NCI-H774 (cell line): ENCODE results near the gene PITPNC1.
A peak's percentile ranks its signal among the peaks of the same experiment; 100 is the strongest.
"Not testable (repeated sequence)": the region's sequence is repeated elsewhere in the genome, so short reads cannot be mapped to it uniquely, and the experiment has no call there.

ENCODE experiments used
- DNase-seq: peaks from one replicate; lab custom pipeline; 2025; lab: John Stamatoyannopoulos, UW

Gene PITPNC1

DNA sequence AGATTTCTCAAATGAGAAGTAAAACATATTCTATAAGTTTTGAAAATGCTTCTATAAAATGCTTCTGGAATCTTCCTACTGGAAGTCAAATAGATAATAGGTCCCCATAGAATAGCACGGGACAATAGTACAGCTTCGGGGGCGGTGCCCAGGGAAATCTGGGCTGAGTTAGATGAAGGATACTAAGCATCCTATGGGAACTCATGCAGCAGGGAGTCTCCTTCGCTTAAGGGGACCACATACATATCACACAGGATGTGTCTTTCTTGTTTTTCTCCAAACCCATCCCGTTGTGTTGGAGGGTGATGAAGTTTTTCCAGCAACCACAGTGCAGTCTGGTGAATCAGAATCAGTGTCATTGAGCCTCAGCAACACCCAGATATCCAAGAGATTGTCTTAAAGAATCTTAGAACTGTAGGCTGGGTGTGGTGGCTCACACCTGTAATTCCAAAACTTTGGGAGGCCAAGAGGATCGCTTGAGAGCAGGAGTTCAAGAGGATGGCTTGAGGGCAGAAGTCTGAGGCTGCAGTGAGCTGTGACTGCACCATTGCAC is 84.2 kb downstream of the PITPNC1 start:
- DNase-seq = no peak

DNA sequence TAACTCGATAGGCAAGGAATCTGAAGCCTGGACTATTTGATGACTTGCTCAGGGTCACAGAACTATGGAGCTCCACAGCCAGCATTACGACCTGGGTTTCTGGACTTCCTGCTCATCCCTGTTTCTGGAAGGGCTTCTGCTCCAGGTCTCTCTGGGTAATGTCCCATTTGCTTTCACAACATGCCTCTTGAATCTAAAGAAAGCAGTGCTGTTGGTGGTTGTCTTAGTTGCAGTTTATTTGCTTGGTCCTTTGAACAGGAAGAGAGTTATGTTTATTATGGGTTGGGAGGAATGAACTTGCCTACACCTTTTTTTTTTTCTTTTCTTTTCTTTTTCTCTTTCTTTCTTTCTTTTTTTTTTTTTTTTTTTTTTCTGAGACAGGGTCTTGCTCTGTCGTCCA is 84.8 kb downstream of the PITPNC1 start:
- no peak for DNase-seq

DNA sequence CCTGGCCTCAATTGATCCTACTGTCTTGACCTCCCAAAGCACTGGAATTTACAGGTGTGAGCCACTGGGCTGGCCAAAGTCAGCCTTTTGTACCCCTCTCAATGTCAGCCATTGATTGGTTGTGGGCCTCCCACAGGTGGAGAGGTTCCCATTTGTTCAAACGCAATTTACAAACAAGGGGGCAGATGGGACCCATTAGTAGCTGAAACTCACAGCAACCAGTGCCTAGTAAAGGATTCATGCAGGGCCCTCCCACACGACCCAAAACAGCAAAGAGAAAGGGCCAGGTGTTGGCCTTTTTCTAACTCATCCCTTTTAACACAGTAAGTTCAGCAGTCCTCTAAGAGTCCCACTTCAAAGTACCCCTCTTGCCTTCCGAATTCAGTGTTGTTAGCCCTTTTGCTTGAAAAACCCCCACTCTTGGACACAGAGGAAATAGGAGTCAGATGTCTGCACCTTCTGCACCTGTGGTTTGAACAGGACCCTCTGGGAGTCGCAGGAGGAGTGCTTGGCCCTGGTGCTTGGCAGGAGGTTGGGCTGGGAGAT is 89.2 kb downstream of the PITPNC1 start:
- no peak for DNase-seq

DNA sequence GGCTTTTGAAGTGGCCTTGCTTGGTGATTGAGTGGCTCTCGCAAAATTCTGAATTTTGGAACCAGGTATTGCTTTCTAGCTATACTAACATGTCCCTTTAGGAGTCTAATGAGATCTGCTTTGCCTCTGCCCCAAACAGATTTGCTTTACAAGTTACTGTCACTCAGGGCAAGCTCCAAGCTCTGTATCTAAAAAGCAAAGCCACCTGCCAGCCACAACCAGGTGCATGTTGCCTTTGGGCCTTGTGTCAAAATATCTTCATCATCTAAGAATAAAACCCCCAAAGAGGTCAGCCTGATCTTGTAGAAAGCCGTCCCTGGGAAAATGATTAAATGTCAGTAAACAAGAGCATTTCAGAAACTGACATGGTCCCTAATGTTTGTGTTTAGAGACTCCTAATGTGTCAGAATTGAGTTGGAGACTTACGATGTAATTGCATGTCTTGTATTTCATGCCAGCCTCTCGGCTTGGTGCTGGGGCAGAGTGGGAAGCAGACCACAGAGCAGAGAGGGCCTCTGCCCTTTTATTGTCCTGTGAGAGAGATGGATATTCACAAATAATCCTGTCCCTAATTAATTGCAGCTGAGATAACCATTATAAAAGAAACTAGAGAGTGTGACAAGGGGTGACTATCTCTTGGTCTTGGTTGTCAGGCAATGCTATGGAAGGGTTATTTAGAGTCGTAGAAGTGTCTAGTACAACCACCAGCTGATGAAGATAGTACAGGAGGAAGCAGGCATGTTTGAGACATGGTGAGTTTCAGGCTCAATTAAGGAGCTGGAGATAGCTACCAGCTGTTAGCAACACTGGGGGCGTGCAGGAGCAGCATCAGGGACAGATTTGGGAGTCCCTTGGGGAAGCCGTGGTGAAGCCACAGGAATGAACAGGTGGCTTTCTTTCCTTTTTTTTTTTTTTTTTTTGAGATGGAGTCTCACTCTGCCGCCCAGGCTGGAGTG is 90.7 kb downstream of the PITPNC1 start:
- DNase-seq = no peak

DNA sequence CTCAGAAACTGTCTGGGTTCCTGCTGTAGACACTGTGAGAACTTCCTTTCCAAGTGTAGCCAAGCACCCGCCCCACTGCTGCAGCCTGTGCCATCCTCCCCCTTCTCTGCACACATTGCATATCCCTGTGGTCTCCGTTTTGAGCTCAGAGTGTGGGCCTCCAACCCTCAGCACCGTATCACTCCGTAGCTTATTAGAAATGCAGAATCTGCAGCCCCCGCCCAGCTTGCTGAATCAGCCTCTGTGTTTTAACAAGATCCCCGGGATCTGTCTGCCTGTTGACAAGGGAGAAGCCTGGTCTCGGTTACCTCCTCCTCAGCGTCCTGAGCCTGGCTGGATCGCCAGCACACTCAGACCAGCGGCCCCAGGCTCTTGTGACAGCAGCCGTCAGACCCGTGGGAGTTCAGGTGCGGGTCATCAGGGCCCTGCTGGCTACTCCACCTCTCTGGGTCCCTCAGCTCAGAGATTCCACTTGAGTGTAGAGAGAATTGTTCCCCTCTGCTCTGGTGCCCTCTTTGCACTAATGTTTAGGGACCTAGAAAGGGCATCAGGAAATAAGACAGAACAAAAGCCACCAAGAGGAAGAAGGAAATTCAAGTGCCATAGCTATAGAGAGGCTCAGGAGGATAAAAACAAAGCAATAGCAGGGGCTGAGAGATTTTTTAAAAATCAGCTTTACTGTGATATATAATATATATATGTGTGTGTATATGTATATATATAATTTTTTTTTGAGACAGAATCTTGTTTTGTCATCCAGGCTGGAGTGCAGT is 92.3 kb downstream of the PITPNC1 start:
- no peak for DNase-seq

DNA sequence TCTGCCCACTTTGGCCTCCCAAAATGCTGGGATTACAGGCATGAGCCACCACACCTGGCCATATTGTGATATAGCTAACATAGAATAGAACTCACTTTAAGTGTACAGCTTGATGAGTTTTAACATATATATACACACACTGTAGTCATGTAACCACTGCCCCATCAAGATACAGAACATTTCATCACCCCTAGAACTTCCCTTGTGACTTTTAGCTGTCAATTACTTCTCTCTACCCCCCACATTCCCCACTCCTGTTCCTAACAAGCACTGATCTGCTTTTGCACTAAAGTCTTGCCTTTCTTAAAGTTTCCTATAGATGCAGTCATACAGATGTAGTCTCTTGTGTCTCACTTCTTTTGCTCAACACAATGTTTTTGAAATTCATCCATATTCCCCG is 93.1 kb downstream of the PITPNC1 start:
- DNase-seq = no peak

DNA sequence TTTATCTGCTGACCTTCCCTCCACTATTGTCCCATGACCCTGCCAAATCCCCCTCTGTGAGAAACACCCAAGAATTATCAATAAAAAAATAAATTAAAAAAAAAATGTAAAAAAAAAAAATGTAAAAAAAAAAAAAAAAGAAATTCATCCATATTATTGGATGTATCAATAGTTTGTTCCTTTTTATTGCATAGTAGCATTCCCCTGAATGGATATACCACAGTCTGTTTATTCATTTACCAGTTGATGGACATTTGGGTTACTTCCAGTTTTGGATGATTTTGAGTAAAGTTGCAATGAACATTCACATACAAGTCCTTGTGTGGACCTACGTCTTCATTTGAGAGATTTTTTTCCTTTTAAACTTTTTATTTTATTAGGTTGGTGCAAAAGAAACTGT is 94.0 kb downstream of the PITPNC1 start:
- DNase-seq = no peak

DNA sequence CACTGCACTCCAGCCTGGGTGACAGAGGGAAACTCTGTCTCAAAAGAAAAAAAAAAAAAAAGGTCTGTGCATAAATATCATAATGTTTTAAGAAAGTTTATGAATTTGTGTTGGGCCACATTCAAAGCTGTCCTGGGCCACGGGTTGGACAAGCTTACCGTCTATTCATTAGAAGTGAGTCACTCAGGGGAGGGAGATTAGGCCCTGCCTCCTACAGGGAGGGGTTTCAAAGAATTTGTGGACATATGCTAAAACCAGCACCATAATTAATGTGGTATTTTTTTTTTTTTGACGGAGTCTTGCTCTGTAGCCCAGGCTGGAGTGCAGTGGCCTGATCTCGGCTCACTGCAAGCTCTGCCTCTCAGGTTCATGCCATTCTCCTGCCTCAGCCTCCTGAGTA is 95.5 kb downstream of the PITPNC1 start:
- DNase-seq = not testable (repeated sequence)

DNA sequence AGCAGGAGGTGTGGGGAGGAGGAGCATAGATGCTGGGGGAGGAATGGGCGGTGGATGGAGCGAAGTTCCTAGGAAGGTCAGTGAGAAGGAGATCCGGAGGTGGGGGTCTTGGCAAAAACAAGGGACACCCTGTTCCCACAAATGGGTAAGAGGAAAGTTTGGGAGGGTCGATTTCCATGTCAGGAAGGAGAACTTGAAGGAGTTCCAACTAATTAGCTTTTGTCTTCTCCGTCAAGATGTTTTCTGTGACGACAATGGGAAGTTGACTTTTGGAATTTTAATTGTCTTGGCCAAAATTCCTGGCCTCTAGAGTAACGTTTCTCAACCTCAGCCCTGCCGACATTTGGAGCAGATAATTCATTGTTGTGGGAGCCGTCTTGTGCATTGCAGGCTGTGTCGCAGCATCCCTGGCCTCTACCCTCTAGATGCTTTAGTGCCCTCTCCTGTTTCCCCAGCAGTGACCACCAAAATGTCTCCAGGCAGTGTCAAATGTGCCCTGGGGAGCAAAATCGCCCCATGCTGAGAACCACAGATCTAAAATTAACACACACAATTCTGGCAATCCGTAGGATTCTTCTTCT is 97.1 kb downstream of the PITPNC1 start:
- DNase-seq = no peak

DNA sequence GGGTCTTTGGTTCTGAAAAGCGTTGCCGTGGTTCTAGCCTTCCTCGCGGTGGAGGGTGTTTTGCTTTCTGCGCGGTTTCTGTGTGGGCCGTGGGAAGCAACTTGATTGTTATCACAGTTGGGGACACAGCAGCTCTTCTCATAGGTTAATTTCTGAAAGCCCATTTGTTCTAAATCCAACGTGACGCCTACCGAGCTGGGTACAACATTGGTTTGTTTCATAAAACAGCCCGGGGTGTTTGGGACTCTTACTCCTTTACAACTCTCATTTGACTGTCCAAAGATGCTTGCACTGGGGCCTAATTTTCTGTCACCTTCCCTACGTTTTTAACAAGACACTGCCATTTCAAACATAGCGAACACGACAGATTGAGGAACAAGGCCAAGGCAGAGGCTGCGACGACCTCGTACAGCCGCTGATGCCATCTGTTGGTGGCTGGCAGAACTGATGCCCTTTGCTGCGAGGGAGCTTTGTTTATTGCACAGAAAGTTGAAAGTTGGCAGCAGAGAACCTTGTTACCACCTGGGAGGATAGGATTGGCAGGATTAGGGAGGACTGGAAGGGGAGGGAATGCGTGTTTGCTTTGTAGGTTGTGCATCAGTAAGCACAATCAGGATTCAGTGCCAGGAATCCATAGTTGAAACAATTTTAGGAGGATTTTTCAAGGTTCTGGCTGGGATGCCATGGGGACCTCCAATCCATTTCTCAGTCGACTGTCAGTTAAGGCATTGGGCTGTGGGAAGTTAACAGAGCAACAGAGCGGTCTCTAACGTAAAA is 98.3 kb downstream of the PITPNC1 start:
- DNase-seq = peak; percentile 80

DNA sequence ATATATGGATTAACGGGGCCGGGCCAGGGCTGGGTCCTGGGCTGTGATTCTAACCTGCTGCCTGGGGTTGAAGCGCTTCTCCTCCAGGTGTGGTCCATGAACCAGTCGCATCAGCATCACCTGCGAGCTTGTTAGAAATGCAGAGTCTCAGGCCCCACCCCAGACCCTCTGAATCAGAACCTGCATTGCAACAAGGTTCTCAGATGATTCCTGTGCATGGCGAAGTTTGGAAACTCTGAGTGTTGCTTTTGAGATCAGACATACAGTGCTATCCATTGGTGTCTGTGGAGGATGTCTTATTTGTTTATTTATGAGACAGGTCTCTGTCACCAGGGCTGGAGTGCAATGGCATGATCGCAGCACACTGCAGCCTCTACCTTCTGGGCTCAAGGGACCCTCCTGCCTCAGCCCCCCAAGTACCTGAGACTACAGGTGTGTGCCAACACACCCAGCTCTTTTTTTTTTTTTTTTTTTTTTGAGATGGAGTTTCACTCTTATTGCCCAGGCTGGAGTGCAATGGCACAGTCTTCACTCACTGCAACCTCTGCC is 99.8 kb downstream of the PITPNC1 start:
- no peak for DNase-seq

DNA sequence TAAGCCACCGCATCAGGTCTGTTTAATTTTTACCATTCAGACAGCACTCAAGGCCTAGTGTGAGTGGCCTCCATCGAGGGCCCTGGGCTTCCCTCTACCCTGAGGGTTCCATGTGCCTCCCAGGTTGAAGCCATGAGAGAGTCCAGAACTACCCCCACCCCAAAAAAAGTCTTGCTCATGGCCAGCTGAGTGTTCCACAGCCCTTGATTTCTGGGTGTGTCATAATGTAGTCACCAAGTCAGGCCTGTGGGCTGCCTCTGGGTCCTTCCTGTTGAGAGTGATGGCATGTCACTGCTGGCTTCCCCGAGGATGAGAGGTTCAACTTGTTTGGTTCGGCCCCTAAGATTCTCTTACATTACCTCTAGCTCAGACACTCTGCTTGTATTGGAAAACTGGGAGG is 100.6 kb downstream of the PITPNC1 start:
- no peak for DNase-seq

DNA sequence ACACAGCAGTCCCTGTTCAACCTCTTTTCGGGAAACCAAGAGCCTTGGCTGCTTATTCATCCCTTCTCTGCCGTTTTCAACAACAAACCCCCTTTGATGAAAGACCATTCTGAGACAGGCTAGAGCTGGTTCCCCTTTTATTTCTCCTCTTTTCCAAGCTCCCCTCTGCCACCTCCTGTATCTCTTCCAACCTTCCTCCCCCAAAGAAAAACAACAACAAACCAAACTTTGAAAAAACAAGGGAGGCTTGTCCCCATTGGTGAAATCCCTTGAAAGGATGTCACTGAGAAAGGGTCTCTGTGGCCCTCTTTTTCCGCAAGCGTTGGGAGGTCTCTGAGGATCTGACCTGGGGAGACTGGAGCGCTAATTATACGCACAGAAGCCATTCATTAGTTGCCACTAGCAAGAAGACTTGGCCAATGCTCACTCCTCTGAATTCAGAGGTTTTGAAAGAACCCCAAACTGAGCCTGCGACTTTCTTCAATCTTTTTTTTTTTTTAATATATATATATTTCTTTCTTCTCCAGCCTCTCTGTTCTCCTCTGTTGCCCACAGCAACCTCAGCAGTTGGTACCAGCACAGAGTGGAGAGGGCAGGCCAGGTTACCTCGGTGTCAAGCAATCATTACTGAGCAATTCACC is 101.4 kb downstream of the PITPNC1 start:
- DNase-seq = no peak

DNA sequence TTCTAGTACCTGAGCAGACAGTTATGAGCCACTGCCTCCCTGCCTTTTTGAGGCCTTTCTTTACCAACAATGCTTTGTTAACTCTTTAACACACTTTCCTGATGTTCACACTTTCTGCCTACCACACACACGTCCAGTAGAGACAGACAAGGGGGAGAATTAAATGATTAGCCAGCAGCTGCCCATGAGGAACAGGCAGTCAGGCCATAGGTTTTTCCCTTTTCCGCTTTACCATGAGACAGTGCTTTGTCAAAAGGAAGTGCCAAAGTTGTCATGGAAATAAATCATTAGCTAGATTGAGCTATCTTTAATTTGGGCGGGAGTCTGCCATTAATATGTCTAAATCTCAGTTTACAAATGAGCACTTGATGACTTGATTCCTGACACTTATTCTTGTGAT is 102.1 kb downstream of the PITPNC1 start:
- DNase-seq = no peak

DNA sequence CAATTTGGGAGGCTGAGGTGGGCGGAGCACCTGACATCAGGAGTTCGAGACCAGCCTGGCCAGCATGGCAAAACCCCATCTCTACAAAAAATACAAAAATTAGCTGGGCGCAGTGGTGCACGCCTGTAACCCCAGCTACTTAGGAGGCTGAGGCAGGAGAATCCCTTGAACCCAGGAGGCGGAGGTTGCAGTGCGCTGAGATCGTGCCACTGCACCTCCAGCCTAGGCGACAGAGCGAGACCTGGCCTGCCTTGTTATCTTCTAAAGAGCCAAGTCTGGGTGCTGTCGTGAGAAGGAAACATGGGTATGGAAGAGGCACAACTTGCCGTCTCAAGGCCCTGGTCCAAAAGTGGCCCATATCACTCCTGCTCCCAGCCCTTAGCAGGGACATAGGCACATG is 103.9 kb downstream of the PITPNC1 start:
- DNase-seq = not testable (repeated sequence)

DNA sequence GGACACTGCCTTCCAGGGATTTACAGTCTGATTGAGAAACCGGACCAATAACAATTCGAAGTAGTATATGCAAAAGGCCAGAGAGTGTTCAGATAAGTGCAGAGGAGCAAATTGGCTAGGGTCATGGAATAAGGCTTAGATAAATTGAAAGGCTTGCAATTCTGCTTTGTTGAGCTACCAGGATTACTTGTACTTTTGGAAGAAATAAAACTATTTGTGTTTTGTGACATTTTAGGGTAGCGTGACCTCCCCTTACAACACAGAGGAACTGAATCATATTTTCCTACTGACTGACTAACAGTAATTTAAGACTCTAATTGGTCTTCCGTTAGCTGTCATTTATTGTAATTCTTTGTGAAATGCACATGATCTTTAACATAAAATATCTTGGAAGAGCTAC is 104.7 kb downstream of the PITPNC1 start:
- no peak for DNase-seq

DNA sequence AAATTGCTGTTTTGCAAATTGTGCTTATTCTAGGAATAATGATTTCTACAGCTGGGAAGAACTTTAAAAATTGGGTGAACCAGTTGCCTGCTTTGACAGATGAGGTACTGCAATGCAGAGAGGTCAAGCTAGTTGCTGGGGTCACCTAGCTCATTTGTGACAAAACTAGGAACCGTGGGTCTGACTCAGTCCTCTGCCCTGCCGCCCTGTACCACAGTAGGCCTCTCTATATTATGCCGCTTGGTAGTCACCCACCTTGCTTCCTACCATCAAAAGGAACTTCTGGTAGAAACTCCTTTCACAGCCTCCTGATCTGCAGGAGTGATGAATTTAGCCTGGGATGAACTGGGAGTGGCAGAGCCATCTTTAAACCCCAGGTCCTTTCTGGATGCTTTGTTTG is 105.7 kb downstream of the PITPNC1 start:
- DNase-seq = no peak

DNA sequence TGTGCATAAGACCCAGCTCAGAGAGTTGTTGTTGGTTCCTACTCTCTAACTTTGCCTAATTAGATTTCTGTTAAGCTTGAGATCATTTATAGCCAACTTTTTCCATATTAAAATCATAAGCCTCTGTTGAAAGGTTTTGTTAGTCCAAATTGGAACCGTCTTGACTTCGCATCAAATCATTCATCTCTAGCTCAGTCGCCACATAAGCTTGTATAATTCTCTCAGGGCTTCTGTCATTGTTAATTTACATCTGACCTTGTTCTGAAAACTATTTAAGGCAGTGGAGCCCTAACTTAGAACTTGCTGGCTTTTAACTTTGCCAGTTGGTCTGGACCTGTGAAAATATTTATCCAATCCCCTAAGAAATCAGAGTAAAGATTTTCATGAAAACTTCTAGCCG is 107.2 kb downstream of the PITPNC1 start:
- no peak for DNase-seq

DNA sequence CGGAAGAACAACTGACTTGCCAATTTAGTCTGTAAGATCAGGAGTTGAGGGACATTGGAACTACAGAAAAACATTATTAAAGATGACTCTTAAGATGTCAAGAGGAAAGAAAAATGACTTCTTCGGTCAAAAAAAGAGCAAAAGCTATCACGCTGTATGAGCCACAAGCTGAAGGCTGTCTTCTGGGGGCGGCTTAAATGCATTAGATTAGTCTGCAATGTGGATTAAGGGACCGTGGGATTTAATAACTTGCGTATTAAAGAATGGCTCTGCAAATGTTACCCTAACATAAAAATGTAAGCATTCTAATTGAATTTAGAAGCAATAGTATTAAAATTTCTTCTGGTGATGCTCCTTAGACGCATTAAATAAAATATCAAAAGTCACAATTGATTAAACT is 108.6 kb downstream of the PITPNC1 start:
- DNase-seq = no peak

DNA sequence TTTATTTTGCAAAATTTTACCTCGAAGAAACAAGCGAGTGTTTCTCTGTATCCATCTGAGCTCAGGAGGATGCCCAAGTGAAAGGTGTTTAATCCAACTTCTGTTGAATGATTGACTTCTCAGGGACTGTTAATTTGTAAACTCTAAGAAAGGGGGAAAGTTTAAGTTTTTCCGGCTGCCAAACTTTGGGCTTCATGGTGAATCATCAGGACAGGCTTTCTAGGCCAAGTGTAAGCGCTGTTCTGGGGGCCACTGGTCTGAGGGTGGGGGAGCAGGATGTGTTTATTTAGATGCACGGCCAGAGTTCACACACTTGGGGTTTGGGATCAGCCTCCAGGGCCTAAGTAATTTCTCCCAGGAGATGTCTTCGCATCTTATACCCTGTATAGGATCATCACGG is 110.4 kb downstream of the PITPNC1 start:
- no peak for DNase-seq

DNA sequence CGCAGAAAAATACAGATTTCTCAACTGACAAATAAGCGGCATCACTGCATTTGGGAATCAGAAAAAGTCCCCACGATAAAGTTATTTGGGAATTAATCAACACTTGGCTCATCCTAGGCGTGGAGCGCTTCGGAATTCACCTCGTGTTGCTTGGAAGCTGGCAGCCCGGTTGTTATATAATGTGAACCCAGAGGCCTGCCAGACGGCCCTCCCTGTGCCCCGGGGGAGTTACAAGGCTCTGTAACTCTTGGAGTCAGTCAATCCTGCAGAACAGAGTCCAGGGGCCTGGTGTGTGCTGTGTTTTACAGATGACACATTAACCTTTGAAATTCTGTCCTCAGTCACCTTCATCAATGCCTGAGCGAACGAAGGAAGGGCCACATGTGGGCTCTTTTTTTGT is 111.1 kb downstream of the PITPNC1 start:
- no peak for DNase-seq
